Ovary (tissue), 9 donors: ENCODE measurements around the gene MAB21L3. TPM values are rescaled to one million over a fixed set of nuclear protein-coding genes. Genes with fewer than 3 reads are reported as not detected.

Experiments
- DNase-seq, 5 donors: peaks; one replicate each; pipeline ENCODE4 v3.0.0-alpha.2; 2019 to 2020
- H3K27ac ChIP-seq, 2 donors: fragments of 200-600 bp; one replicate each; pipeline versions ENCODE4 v1.5.1 to v1.8.0; 2019 to 2022
- H3K27me3 ChIP-seq: fragments of 200-600 bp; one replicate; pipeline ENCODE4 v1.8.0; 2022
- H3K36me3 ChIP-seq: fragments of 200-600 bp; sonication (generic); one replicate; pipeline ENCODE4 v1.5.1; 2019
- H3K4me1 ChIP-seq: one replicate; pipeline ENCODE4 v1.8.1; 2013; ENCODE audit warnings: mild to moderate bottlenecking, moderate library complexity; ENCODE audit not compliant: insufficient read depth
- H3K4me3 ChIP-seq: fragments of 200-600 bp; sonication (generic); one replicate; pipeline ENCODE4 v1.5.1; 2017
- H3K9me3 ChIP-seq, 2 donors: fragments of 200-600 bp in 1 of 2; sonication (generic) in 1 of 2; one replicate each; pipeline versions ENCODE4 v1.5.1 to v1.8.1; 2013 to 2019; ENCODE audit warnings: mild to moderate bottlenecking in 1 of 2, moderate library complexity in 1 of 2
- CTCF ChIP-seq, 3 donors: fragments of 450-650 bp in 2 of 3; fragments of 200-600 bp in 1 of 3; IDR thresholded peaks; one replicate each; pipeline versions ENCODE4 v1.5.1 to v1.8.0; 2016 to 2022; ENCODE audit warnings: antibody characterized with exemption in 3 of 3, mild to moderate bottlenecking in 1 of 3
- EP300 ChIP-seq: sonication (generic); formaldehyde crosslinking; IDR thresholded peaks from one replicate; pipeline ENCODE4 v1.6.1; 2017; ENCODE audit warnings: antibody characterized with exemption
- POLR2A ChIP-seq: fragments of 450-650 bp; IDR thresholded peaks from one replicate; pipeline ENCODE4 v1.6.1; 2017; ENCODE audit warnings: antibody characterized with exemption, mild to moderate bottlenecking, moderate library complexity
- WGBS, 3 donors: extraction: QIAGEN DNeasy Blood & Tissue Kit in 1 of 3; methylation state at CpG; one replicate each; pipeline versions ENCODE4 v1.1.5 to v1.1.7; 2013 to 2017; 5-methylcytosine and 5-hydroxymethylcytosine counted together
- intact Hi-C, 4 donors: fragments of 100-400 bp; cut with DNase I; formaldehyde crosslinking; loops; one replicate each; pipeline versions ENCODE4 v1.11.0 to v1.15.1; 2022 to 2023
- polyA plus RNA-seq, 2 donors: library from polyadenylated mRNA; stranded (reverse); fragments of 200-250 nt in 1 of 2; fragments of 350-450 nt in 1 of 2; fragmentation: Illumina TruSeq in 1 of 2; extraction: RNeasy Lipid Tissue Mini Kit (QIAGEN cat#74804) in 1 of 2; gene quantifications; one replicate each; pipeline ENCODE4 v1.2.3, GENCODE V29; 2013 to 2014
- total RNA-seq, 7 donors: library from RNA; depleted of rRNA in 2 of 7; stranded (reverse); fragments of >200 nt in 2 of 7; fragmentation: NEBNext Ultra II Directional in 3 of 7; extraction: Animal tissue kit (Norgen Biotek cat#: 25700) in 3 of 7; gene quantifications; one replicate each; pipeline versions ENCODE4 v1.1.0 to v1.2.4, GENCODE V29; 2016 to 2023
- donor health status: DM: no; HTN: no; CAD: no; lungs with moderate emphysema.
- donor health status: DM: no; HTN: no; CAD: no.
- donor health status: Bipolar disorder and iron deficiency.
- donor health status: DM: yes; HTN: yes; CAD: no.
- donor health status: DM: no; HTN: no; CAD: no.
- donor health status: DM: yes; HTN: yes; CAD: no.

The MAB21L3 gene
- total and polyA plus RNA-seq, 9 donors, result not detected

GRCh38 chr1:116111524-116112021 is 374 bp downstream of the MAB21L3 start:
- Histone ChIP-seq H3K4me3 (no peak overlapping the region), H3K36me3 (no peaks in the 10 kb centered on the region), H3K4me1 (no peaks in the 10 kb centered on the region), H3K27ac (no peak overlapping the region), H3K27me3 (no peaks in the 10 kb centered on the region), H3K9me3 (no peaks in the 10 kb centered on the region)
- no peak for DNase-seq
- WGBS, 3 donors, result 31 to 41% (median 36%) methylated on average over 11 of the region's 11 CpGs
- TF ChIP-seq POLR2A, result no peak
- no peak for TF ChIP-seq CTCF (IDR thresholded peaks at IDR 0.05)
- TF ChIP-seq EP300, result no peak
- intact Hi-C loops, result no loop called here

- DNase-seq, result no peak
- intact Hi-C loops, result no loop called here
- 72 to 80% (median 75%) methylated on average over 4 of the region's 4 CpGs for WGBS, 3 donors
These were observed 1.4 kb downstream of the MAB21L3 start for GRCh38 chr1:116112388-116113140.

GRCh38 chr1:116113615-116114014 is 2.4 kb downstream of the MAB21L3 start:
- no peak for TF ChIP-seq EP300
- no peak for TF ChIP-seq POLR2A
- no peak for TF ChIP-seq CTCF (IDR thresholded peaks at IDR 0.05)

More at GRCh38 chr1:116112388-116113140, 1.4 kb downstream of the MAB21L3 start:
- TF ChIP-seq EP300 (no peak), CTCF (IDR thresholded peaks at IDR 0.05) (no peak), POLR2A (no peak)
- no peaks in the 10 kb centered on the region for H3K27me3 ChIP-seq
- no peaks in the 10 kb centered on the region for H3K4me1 ChIP-seq
- no peaks in the 10 kb centered on the region for H3K36me3 ChIP-seq
- H3K27ac ChIP-seq, result no peak overlapping the region
- H3K4me3 ChIP-seq, result no peak overlapping the region
- H3K9me3 ChIP-seq, result no peaks in the 10 kb centered on the region

GRCh38 chr1:116115476-116116439 is 4.6 kb downstream of the MAB21L3 start:
- 86 to 88% (median 87%) methylated on average over 4 of the region's 4 CpGs for WGBS, 3 donors
- no peak for TF ChIP-seq POLR2A
- no peak for TF ChIP-seq EP300
- no peak for TF ChIP-seq CTCF (IDR thresholded peaks at IDR 0.05)

More at GRCh38 chr1:116113615-116114014, 2.4 kb downstream of the MAB21L3 start:
- Histone ChIP-seq H3K4me3 (no peak overlapping the region), H3K36me3 (no peaks in the 10 kb centered on the region), H3K27me3 (no peaks in the 10 kb centered on the region), H3K27ac (no peak overlapping the region), H3K9me3 (no peaks in the 10 kb centered on the region), H3K4me1 (no peaks in the 10 kb centered on the region)
- WGBS, 3 donors, result 37 to 73% (median 40%) methylated on average over 7 of the region's 7 CpGs
- intact Hi-C loops, result no loop called here
- no peak for DNase-seq

More at GRCh38 chr1:116115476-116116439, 4.6 kb downstream of the MAB21L3 start:
- H3K4me1 ChIP-seq, result no peaks in the 10 kb centered on the region
- no peaks in the 10 kb centered on the region for H3K27me3 ChIP-seq
- H3K9me3 ChIP-seq, result no peaks in the 10 kb centered on the region
- H3K4me3 ChIP-seq, result no peak overlapping the region
- H3K36me3 ChIP-seq, result no peaks in the 10 kb centered on the region
- H3K27ac ChIP-seq, result no peak overlapping the region
- intact Hi-C loops, result no loop called here
- no peak for DNase-seq
